GM12872 (cell line): ENCODE results near the gene TGFBI.
A peak's percentile ranks its signal among the peaks of the same experiment; 100 is the strongest.

ENCODE experiments used
- TF ChIP-seq, protein P1 (sequence below): IDR thresholded peaks from 3 replicates; pipeline ENCODE4 v1.5.1; 2011; ENCODE audit warnings: low read depth, mild to moderate bottlenecking, low read length, moderate library complexity; ENCODE audit not compliant: insufficient read depth

Gene TGFBI

DNA sequence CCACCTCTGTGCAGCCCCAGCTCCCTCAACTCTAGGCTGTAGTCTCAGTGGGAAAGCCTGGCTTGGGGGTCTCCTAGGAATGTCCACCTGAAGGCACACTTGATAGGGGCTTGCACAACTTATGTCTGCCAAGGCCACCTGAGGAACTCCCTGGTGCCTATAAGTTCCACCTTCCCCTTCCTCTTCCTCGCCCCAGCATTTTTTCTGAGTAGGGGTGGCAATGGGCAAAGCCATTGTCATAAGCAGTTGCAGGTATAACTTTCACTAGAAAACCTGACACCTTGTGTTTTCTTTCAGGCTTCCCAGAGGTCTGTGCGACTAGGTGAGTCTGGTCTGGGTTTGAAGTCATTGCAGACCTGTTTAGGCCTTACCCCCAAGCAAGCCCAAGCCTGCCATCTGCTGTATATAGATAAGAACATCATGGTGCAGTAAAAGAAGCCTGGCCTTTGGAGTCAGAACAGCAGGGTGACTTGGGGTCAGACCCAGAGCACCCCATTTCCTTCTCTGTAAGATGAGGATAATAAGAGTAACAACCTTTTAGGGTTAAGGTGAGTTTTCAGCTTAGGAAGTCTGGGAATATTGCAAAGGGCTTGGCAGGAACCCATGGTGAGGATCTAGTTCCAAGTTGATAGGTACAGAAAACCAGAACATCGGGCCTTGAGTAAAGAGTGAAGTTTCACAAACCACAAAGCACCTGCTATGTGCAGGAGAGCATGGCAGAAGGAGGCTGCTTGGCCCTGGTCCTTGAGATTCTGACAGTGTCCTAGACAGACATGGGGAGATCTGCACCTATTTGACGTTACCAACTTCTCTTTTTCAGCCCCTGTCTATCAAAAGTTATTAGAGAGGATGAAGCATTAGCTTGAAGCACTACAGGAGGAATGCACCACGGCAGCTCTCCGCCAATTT, 33.8 kb downstream of the TGFBI start:
- TF ChIP-seq, protein P1, sequence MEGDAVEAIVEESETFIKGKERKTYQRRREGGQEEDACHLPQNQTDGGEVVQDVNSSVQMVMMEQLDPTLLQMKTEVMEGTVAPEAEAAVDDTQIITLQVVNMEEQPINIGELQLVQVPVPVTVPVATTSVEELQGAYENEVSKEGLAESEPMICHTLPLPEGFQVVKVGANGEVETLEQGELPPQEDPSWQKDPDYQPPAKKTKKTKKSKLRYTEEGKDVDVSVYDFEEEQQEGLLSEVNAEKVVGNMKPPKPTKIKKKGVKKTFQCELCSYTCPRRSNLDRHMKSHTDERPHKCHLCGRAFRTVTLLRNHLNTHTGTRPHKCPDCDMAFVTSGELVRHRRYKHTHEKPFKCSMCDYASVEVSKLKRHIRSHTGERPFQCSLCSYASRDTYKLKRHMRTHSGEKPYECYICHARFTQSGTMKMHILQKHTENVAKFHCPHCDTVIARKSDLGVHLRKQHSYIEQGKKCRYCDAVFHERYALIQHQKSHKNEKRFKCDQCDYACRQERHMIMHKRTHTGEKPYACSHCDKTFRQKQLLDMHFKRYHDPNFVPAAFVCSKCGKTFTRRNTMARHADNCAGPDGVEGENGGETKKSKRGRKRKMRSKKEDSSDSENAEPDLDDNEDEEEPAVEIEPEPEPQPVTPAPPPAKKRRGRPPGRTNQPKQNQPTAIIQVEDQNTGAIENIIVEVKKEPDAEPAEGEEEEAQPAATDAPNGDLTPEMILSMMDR, result peak; percentile 62

DNA sequence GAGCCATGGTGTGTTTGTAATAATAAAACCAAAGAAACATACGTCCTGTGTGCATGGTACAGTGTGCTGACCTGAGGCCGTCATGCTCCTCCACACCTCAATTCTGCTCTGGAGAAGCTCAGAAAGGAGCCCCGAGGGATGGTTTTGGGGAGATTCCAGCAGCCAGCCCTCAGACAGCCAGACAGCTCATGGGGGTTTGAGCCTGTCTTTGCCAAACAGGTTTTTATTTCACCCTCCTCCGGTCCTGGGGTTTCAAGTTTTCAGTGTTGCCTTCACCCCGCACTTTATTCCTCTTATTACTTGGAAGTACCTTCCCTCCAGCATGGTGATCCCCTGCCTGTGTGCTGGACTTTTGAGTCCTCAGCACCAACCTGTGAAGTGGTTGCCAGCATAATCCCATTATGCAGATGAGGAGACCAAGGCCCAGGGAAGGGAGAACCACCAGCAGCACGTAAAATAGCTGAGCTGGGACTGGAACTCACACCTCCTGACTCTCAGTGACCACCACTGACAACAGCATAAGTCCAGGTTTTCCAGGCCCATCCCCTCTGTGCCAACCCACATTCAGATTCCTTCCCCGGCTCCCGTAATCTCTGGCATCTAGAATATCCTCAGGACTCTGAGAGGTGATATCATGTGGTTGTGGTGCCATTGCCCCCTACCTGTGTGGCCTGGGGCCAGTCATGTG, 35.1 kb downstream of the TGFBI start:
- TF ChIP-seq, protein P1, result no peak

DNA sequence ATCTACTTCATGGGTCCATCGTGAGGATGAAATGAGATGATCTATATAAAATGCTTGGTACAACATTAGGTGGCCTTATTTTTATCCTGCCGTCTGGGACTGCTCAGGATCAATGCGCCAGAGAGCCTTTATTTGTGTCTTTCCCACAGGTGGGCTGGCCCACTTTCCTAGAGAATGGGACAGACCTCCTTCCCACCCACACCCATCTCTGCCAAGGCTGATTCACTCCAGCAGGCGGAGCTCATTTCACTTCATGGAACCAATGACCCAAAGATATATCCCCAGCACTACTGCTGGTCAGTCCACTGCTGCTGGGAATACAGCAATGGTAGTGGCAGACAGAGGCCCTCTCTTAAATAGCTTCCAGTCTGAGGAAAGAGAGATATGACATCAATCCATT, 35.7 kb downstream of the TGFBI start:
- TF ChIP-seq, protein P1, result peak; percentile 30; the same call in 1 of the 3 replicates

DNA sequence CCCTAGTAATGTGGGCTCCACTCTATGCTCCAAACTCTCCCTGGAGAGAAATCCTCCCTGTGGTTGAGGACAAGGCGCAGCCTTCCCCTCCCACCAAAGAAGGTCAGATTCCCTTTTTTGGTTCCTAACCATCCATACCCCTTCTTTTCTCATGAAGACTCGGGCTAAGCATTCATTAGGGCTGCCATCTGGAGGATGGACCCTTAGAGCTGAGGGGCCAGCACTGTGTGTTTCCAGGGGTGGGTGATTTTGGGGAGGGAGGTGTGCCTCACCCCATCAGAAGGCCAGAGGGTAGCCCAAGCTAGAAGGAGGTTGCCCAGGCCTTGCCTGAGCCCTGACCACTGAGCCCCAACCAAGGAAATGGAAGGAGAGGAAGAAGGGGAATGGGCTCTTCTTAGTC, 36.8 kb downstream of the TGFBI start:
- TF ChIP-seq, protein P1, result no peak

DNA sequence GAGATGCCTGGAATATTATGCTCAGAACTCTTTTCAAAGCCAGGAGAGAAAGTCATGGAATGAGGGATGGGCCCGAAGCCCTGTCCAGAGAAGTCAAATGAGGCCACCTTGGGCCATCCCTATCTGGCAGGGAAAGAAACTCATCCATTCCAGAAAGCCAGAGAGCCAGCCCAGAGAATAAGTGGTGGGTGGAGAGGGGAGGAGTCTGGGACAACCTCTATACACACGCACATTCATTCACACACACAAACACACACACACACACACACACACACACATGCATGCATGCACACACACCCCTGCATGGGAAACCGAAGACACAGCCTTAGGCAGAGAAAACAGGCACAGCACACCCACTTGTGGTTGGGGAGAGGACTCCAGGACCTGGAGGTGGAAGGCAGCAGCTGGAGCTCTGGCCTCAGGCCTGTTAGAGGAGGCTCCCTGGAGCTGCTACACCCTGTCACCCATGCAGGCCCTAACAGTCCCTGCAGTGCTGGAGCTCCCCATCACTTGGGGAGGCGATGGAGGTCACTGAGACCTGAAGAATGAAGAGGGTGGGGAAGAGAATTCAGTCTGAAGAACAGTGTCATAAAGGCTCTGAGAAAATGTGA, 38.0 kb downstream of the TGFBI start:
- TF ChIP-seq, protein P1, result no peak

DNA sequence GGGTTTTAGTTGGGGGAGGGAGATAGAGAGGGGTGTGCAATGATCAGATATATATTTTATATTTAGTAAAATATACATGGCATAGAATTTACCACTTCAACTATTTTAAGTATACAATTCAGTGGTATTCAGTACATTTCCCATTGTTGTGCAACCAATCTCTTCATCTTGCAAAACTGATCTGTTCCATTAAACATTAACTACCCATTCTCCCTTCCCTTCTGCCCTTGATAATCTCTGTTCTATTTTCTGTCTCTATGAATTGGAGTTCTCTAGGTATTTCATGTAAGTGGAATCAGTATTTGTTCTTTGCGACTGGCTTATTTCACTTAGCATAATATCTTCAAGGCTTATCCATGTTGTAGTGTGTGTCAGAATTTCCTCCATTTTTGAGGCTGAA, 38.6 kb downstream of the TGFBI start:
- TF ChIP-seq, protein P1, result no peak

DNA sequence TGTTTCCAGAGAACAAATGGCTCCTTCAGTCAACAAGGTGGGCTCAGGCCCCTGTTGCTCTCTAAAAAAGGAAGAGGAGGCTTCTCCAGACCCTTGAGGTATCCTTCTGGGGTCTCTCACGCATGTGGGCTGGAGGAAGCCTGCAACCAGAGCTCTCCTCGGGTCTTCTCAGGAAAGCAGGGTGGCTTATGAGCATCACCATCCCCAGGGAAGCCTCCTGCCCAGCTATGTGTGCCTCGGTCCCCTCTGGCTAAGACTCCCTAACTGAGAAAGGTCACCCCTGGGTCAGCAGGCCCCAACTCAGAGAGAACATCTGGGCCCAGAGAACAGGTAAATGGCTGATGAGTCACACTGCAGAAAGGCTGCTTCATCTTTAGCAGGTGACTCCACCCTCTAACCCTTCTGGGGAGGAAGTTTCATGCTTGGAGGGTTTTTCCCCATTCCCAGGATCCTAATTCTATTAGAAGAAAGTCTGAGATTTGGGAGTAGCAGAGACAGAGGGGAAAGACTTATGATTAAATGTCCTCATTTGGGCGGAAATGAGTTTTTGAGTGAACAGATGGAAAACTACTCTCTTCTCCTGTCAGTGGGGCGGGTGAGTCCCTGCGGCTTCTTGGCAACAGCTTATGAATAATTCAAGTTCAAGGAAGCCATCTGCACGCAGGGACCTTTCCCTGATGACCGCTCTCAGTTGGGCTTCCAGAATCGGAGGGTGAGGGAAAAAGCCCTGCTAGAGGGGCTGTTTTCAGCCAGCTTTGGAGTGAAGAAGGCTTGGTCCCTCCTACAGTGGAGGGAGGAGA, 41.9 kb downstream of the TGFBI start:
- TF ChIP-seq, protein P1, result no peak
